Tibial nerve (tissue), 4 donors: Measurements from ENCODE around the gene RNF167.
A peak's percentile ranks its signal among the peaks of the same experiment; 100 is the strongest.

Experiments used
- CTCF ChIP-seq, 5 experiments: fragments of 200-600 bp in 3 of 5; fragments of 450-650 bp in 2 of 5; sonication (generic) in 3 of 5; IDR thresholded peaks; one replicate each; pipeline ENCODE4 v1.5.1; 2016 to 2019; ENCODE audit warnings: antibody characterized with exemption in 5 of 5, mild to moderate bottlenecking in 3 of 5, moderate library complexity in 2 of 5
- EP300 ChIP-seq, 2 donors: sonication (generic); formaldehyde crosslinking; IDR thresholded peaks; one replicate each; pipeline ENCODE4 v1.6.1; 2017; ENCODE audit warnings: antibody characterized with exemption in 2 of 2, mild to moderate bottlenecking in 1 of 2

- peak in 1 of 2 donors; percentile 51 for TF ChIP-seq EP300 (IDR thresholded peaks at IDR 0.05)
- TF ChIP-seq CTCF (IDR thresholded peaks at IDR 0.05), result peak; percentile 76 to 91 (median 84)
These were observed 31.2 kb upstream of the RNF167 start for GRCh38 chr17:4908711-4909496.
